K562 (cell line): ENCODE results near the gene IL12RB1. TPM values are rescaled to one million over a fixed set of nuclear protein-coding genes. Genes with fewer than 3 reads are reported as not detected.

Experiments used
- ATAC-seq: fragments of 200-7000 bp; cut with Tn5 transposase; 3 replicates; pipeline ENCODE4 v1.9.1; 2020; ENCODE audit warnings: moderate library complexity
- BruUV-seq: library from RNA; stranded (reverse); fragments of 400-500 nt; replicated peaks from 2 replicates; lab custom pipeline; 2021; lab: Mats Ljungman, UMichigan
- CTCF ChIA-PET: fragments of 300-600 bp; formaldehyde crosslinking; extraction: SDS; loops from one replicate; lab custom pipeline; 2021; ENCODE audit warnings: low intra/inter-chr PET ratio; lab: Yijun Ruan, JAX
- POLR2A ChIA-PET: fragments of 300-600, 350-650 bp; sonication (Branson Sonifier 250); formaldehyde crosslinking; extraction: SDS; loops from one replicate; lab custom pipeline; 2021; ENCODE audit warnings: antibody characterized with exemption, inconsistent platforms; lab: Yijun Ruan, JAX
- DNase-seq, 4 experiments: peaks; one replicate each; pipeline versions ENCODE4 v3.0.0 to v3.0.0-alpha.2; 2011 to 2018; ENCODE audit warnings: low spot score in 3 of 4, mixed read lengths in 3 of 4; ENCODE audit errors: extremely low read depth in 1 of 4
- FAIRE-seq: peaks from 2 replicates; lab custom pipeline; 2011; peaks lifted over from hg19 to GRCh38; lab: Jason Lieb, UNC
- H2AFZ ChIP-seq: 2 replicates; pipeline ENCODE4 v1.6.0; 2011; ENCODE audit warnings: low read depth, low read length, control low read depth, inconsistent platforms
- H3K27ac ChIP-seq: fragments of 200-600 bp; 3 replicates; pipeline ENCODE4 v1.8.0; 2011; ENCODE audit warnings: low read depth, mild to moderate bottlenecking, control low read depth, inconsistent platforms, low read length, moderate library complexity, mixed read lengths; ENCODE audit errors: extremely low read depth
- H3K27me3 ChIP-seq, 2 experiments: fragments of 300-600 bp in 1 of 2; 2 replicates in 1 of 2; 3 replicates in 1 of 2; pipeline versions ENCODE4 v1.6.0 to v1.8.0; 2011; ENCODE audit warnings: inconsistent platforms in 2 of 2, low read length in 2 of 2, mild to moderate bottlenecking in 1 of 2, mixed read lengths in 1 of 2, moderate library complexity in 1 of 2; ENCODE audit not compliant: control insufficient read depth in 2 of 2, insufficient read depth in 2 of 2
- H3K36me3 ChIP-seq: fragments of 300-600 bp; 3 replicates; pipeline ENCODE4 v1.8.0; 2011; ENCODE audit warnings: mild to moderate bottlenecking, low read length, inconsistent platforms; ENCODE audit not compliant: control insufficient read depth, insufficient read depth
- H3K4me1 ChIP-seq, 2 experiments: fragments of 200-600 bp in 1 of 2; replicated peaks in 1 of 2; 2 replicates in 1 of 2; 3 replicates in 1 of 2; pipeline versions ENCODE4 v1.5.1 to v1.8.0; 2011; ENCODE audit warnings: inconsistent platforms in 2 of 2, low read length in 2 of 2, mild to moderate bottlenecking in 1 of 2, mixed read lengths in 1 of 2, moderate library complexity in 1 of 2; ENCODE audit not compliant: control insufficient read depth in 2 of 2, insufficient read depth in 2 of 2
- H3K4me2 ChIP-seq: 2 replicates; pipeline ENCODE4 v1.6.1; 2011; ENCODE audit warnings: low read length, control low read depth, inconsistent platforms, mixed read lengths; ENCODE audit not compliant: insufficient read depth
- H3K4me3 ChIP-seq: fragments of 200-600 bp; sonication (generic), shearing (Covaris generic); 2 replicates; pipeline ENCODE4 v1.5.1; 2016; ENCODE audit warnings: control low read depth, inconsistent platforms
- H3K79me2 ChIP-seq: fragments of 200-600 bp; 3 replicates; pipeline ENCODE4 v1.8.0; 2011; ENCODE audit warnings: low read length, inconsistent platforms; ENCODE audit not compliant: control insufficient read depth, insufficient read depth
- H3K9ac ChIP-seq, 2 experiments: 2 replicates each; pipeline versions ENCODE4 v1.6.0 to v1.6.1; 2011; ENCODE audit warnings: low read depth in 2 of 2, low read length in 2 of 2, control low read depth in 1 of 2, inconsistent platforms in 1 of 2, mild to moderate bottlenecking in 1 of 2, mixed read lengths in 1 of 2; ENCODE audit not compliant: insufficient read depth in 1 of 2
- H3K9me1 ChIP-seq: one replicate; pipeline ENCODE4 v1.6.0; 2011; ENCODE audit warnings: inconsistent platforms, mild to moderate bottlenecking, low read length, moderate library complexity; ENCODE audit not compliant: control insufficient read depth, insufficient read depth
- H3K9me3 ChIP-seq: replicated peaks from 2 replicates; pipeline ENCODE4 v1.5.1; 2011; ENCODE audit warnings: low read depth, low read length, inconsistent platforms; ENCODE audit not compliant: control insufficient read depth, insufficient read depth
- H4K20me1 ChIP-seq: replicated peaks from 2 replicates; pipeline ENCODE4 v1.6.1; 2011; ENCODE audit warnings: low read length, inconsistent platforms, mixed read lengths; ENCODE audit not compliant: control insufficient read depth, insufficient read depth
- CC2D1A ChIP-seq: fragments of 450-650 bp; IDR thresholded peaks from 2 replicates; pipeline ENCODE4 v1.6.1; 2017; ENCODE audit warnings: mild to moderate bottlenecking
- DDX20 ChIP-seq: fragments of 450-650 bp; IDR thresholded peaks from 2 replicates; pipeline ENCODE4 v1.6.1; 2016; ENCODE audit warnings: missing genetic modification characterization, low read depth, mild to moderate bottlenecking, missing compliant biosample characterization, moderate library complexity
- L3MBTL2 ChIP-seq: fragments of 450-650 bp; IDR thresholded peaks from 2 replicates; pipeline ENCODE4 v1.6.1; 2016; ENCODE audit warnings: mild to moderate bottlenecking, moderate library complexity
- NCOA4 ChIP-seq: fragments of 450-650 bp; IDR thresholded peaks from 2 replicates; pipeline ENCODE4 v1.6.1; 2018; ENCODE audit warnings: mild to moderate bottlenecking; ENCODE audit not compliant: partially characterized antibody
- SNIP1 ChIP-seq: fragments of 450-650 bp; IDR thresholded peaks from 2 replicates; pipeline ENCODE4 v1.7.1; 2017; ENCODE audit warnings: low read depth, mild to moderate bottlenecking
- TAF7 ChIP-seq: fragments of 450-650 bp; IDR thresholded peaks from 2 replicates; pipeline ENCODE4 v1.6.1; 2016; ENCODE audit warnings: missing genetic modification characterization, missing compliant biosample characterization
- WGBS: fragments of 100-300 bp; shearing (Covaris generic); methylation state at CpG from one replicate; pipeline ENCODE4 v1.1.6; 2016; ENCODE audit warnings: low coverage, mixed read lengths; ENCODE audit not compliant: insufficient coverage; ENCODE audit errors: missing lambda C conversion rate; 5-methylcytosine and 5-hydroxymethylcytosine counted together
- in situ Hi-C: fragments of 300-500 bp; cut with MboI; formaldehyde crosslinking; loops from 4 replicates; pipeline ENCODE4 v1.15.0; 2018; ENCODE audit warnings: inconsistent platforms, mixed read lengths
- intact Hi-C: fragments of 100-400 bp; cut with micrococcal nuclease; formaldehyde crosslinking; loops from 2 replicates; pipeline ENCODE4 v1.14.2; 2022
- polyA plus RNA-seq, 8 experiments: library from polyadenylated mRNA; depleted of rRNA in 4 of 8; stranded (reverse) in 5 of 8; unstranded in 3 of 8; fragments of >200 nt; fragmentation: Nextera tagmentation in 2 of 8; fragmentation: Illumina TruSeq in 1 of 8; extraction: Ambion mirVana in 2 of 8; extraction: Trizol in 1 of 8; gene quantifications; 2 replicates each; pipeline versions ENCODE4 v1.2.1 to v1.2.3, GENCODE V29; 2011 to 2014; ENCODE audit warnings: inconsistent platforms in 1 of 8, missing spikeins in 1 of 8
- total RNA-seq, 7 experiments: library from RNA; depleted of rRNA in 6 of 7; stranded (reverse); fragments of >200 nt in 6 of 7; fragmentation: Illumina TruSeq in 2 of 7; extraction: Trizol in 2 of 7; gene quantifications; 2 replicates each; pipeline versions ENCODE4 v1.2.1 to v1.2.3, GENCODE V29; 2011 to 2021; ENCODE audit warnings: low replicate concordance in 1 of 7
- TF ChIP-seq, protein P1 (sequence below), 2 experiments: fragments of 150-350 bp in 1 of 2; IDR thresholded peaks; 2 replicates each; pipeline ENCODE4 v1.6.1; 2012 to 2016; ENCODE audit warnings: low read depth in 2 of 2, low read length in 2 of 2, mild to moderate bottlenecking in 1 of 2, moderate library complexity in 1 of 2
- TF ChIP-seq, protein P2 (sequence below): sonication (generic); formaldehyde crosslinking; IDR thresholded peaks from 2 replicates; pipeline ENCODE4 v1.8.1; 2023; ENCODE audit warnings: mild to moderate bottlenecking, missing genetic modification reagents
- TF ChIP-seq, protein P3 (sequence below): sonication (generic); formaldehyde crosslinking; IDR thresholded peaks from 2 replicates; pipeline ENCODE4 v1.8.0; 2022; ENCODE audit warnings: missing genetic modification reagents, mild to moderate bottlenecking, moderate library complexity, borderline replicate concordance
- TF ChIP-seq, protein P4 (sequence below): fragments of 200-800 bp; sonication (Bioruptor generic); IDR thresholded peaks from 2 replicates; pipeline ENCODE4 v1.6.1; 2017; ENCODE audit warnings: missing genetic modification characterization, missing compliant biosample characterization
- TF ChIP-seq, protein P5 (sequence below): fragments of 450-650 bp; IDR thresholded peaks from 2 replicates; pipeline ENCODE4 v1.7.0; 2016; ENCODE audit warnings: borderline replicate concordance

Gene IL12RB1
- total and polyA plus RNA-seq, 9 of the 15 experiments (the other 6 are each of a cell fraction or from before 2014, with no cell fraction given): 0.04 to 0.07 (median 0.06) TPM; not detected in 5

DNA sequence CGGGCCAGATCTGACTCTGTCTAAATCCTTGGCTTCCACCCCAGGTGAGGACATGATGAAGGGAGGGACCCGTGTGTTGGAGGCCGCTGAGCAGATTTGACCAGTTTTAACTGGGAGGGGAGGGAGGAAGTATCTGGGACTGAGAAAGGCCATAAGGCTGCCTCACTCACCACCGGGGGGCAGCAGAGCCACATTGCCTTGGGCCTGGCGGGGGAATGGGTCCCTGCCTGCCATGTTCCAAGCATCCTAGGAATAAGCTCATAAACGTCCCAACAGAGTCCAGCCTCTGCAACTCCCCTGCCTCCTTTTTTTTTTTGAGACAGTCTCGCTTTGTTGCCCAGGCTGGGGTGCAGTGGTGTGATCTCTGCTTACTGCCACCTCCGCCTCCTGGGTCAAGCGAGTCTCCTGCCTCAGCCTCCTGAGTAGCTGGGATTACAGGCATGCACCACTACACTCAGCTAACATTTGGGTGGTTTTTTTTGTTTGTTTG lies 26.3 kb upstream of the IL12RB1 start:
- intact Hi-C loops: loop anchor here (1.0 to 10.0 kb wide), 5 partner anchors 45 to 212 kb away; partner anchors contain the start of genes ARRDC2 and LSM4
- no peak overlapping the region for H2AFZ ChIP-seq
- DNase-seq: peak; percentile 74 to 91 (median 78)
- ATAC-seq: peak; percentile 83
- in situ Hi-C loops: no loop called here
- CTCF ChIA-PET: interaction anchor here (0.7 to 3.3 kb wide), 5 partner anchors 14 to 139 kb away, joined by 3 to 13 read pairs (median 10); no protein-coding TSS in a partner anchor
- peaks cover 18 to 32% of the 10 kb centered on the region in 2 experiments for H3K4me1 ChIP-seq
- no peaks in the 10 kb centered on the region for H3K9me1 ChIP-seq
- no peak overlapping the region for H3K9ac ChIP-seq
- no peaks in the 10 kb centered on the region for H3K27me3 ChIP-seq
- H3K4me2 ChIP-seq: no peak overlapping the region
- H3K79me2 ChIP-seq: no peaks in the 10 kb centered on the region
- no peaks in the 10 kb centered on the region for H3K9me3 ChIP-seq
- H3K27ac ChIP-seq: no peak overlapping the region
- WGBS: 26% methylated on average over 8 of the region's 9 CpGs
- peaks cover 9% of the 10 kb centered on the region; the same call in 1 of the 3 replicates for H3K36me3 ChIP-seq
- FAIRE-seq: peak; percentile 96
- no peaks in the 10 kb centered on the region for H4K20me1 ChIP-seq
- POLR2A ChIA-PET: interaction anchor here (0.6 to 1.0 kb wide), 5 partner anchors 11 to 58 kb away, joined by 3 read pairs; partner anchors contain the start of gene IL12RB1
- no TSS peak for BruUV-seq
- no peak overlapping the region for H3K4me3 ChIP-seq
- TF ChIP-seq, protein P1, sequence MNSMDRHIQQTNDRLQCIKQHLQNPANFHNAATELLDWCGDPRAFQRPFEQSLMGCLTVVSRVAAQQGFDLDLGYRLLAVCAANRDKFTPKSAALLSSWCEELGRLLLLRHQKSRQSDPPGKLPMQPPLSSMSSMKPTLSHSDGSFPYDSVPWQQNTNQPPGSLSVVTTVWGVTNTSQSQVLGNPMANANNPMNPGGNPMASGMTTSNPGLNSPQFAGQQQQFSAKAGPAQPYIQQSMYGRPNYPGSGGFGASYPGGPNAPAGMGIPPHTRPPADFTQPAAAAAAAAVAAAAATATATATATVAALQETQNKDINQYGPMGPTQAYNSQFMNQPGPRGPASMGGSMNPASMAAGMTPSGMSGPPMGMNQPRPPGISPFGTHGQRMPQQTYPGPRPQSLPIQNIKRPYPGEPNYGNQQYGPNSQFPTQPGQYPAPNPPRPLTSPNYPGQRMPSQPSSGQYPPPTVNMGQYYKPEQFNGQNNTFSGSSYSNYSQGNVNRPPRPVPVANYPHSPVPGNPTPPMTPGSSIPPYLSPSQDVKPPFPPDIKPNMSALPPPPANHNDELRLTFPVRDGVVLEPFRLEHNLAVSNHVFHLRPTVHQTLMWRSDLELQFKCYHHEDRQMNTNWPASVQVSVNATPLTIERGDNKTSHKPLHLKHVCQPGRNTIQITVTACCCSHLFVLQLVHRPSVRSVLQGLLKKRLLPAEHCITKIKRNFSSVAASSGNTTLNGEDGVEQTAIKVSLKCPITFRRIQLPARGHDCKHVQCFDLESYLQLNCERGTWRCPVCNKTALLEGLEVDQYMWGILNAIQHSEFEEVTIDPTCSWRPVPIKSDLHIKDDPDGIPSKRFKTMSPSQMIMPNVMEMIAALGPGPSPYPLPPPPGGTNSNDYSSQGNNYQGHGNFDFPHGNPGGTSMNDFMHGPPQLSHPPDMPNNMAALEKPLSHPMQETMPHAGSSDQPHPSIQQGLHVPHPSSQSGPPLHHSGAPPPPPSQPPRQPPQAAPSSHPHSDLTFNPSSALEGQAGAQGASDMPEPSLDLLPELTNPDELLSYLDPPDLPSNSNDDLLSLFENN (IDR thresholded peaks at IDR 0.05; ENCODE audit: low read depth in 2 of 2, low read length in 2 of 2): 0 out of 4 replicates have a peak, but pooled peaks of 1 of the 2 experiments have one; percentile 26
- TF ChIP-seq, protein P2, sequence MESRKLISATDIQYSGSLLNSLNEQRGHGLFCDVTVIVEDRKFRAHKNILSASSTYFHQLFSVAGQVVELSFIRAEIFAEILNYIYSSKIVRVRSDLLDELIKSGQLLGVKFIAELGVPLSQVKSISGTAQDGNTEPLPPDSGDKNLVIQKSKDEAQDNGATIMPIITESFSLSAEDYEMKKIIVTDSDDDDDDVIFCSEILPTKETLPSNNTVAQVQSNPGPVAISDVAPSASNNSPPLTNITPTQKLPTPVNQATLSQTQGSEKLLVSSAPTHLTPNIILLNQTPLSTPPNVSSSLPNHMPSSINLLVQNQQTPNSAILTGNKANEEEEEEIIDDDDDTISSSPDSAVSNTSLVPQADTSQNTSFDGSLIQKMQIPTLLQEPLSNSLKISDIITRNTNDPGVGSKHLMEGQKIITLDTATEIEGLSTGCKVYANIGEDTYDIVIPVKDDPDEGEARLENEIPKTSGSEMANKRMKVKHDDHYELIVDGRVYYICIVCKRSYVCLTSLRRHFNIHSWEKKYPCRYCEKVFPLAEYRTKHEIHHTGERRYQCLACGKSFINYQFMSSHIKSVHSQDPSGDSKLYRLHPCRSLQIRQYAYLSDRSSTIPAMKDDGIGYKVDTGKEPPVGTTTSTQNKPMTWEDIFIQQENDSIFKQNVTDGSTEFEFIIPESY (CRISPR knock-in tag): peak; percentile 33; the same call in 1 of the 2 replicates
- no peak for TF ChIP-seq SNIP1
- TF ChIP-seq NCOA4: no peak
- TF ChIP-seq, protein P3, sequence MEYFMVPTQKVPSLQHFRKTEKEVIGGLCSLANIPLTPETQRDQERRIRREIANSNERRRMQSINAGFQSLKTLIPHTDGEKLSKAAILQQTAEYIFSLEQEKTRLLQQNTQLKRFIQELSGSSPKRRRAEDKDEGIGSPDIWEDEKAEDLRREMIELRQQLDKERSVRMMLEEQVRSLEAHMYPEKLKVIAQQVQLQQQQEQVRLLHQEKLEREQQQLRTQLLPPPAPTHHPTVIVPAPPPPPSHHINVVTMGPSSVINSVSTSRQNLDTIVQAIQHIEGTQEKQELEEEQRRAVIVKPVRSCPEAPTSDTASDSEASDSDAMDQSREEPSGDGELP (CRISPR knock-in tag): peak; percentile 54; the same call in 1 of the 2 replicates
- 0 out of 2 replicates have a peak, but pooled peaks have one; percentile 20 for TF ChIP-seq L3MBTL2
- TF ChIP-seq TAF7 (tag): no peak
- TF ChIP-seq DDX20 (tag): no peak
- peak; percentile 70 for TF ChIP-seq CC2D1A
- TF ChIP-seq, protein P4, sequence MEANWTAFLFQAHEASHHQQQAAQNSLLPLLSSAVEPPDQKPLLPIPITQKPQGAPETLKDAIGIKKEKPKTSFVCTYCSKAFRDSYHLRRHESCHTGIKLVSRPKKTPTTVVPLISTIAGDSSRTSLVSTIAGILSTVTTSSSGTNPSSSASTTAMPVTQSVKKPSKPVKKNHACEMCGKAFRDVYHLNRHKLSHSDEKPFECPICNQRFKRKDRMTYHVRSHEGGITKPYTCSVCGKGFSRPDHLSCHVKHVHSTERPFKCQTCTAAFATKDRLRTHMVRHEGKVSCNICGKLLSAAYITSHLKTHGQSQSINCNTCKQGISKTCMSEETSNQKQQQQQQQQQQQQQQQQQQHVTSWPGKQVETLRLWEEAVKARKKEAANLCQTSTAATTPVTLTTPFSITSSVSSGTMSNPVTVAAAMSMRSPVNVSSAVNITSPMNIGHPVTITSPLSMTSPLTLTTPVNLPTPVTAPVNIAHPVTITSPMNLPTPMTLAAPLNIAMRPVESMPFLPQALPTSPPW (CRISPR knock-in tag): peak; percentile 67
- TF ChIP-seq, protein P5, sequence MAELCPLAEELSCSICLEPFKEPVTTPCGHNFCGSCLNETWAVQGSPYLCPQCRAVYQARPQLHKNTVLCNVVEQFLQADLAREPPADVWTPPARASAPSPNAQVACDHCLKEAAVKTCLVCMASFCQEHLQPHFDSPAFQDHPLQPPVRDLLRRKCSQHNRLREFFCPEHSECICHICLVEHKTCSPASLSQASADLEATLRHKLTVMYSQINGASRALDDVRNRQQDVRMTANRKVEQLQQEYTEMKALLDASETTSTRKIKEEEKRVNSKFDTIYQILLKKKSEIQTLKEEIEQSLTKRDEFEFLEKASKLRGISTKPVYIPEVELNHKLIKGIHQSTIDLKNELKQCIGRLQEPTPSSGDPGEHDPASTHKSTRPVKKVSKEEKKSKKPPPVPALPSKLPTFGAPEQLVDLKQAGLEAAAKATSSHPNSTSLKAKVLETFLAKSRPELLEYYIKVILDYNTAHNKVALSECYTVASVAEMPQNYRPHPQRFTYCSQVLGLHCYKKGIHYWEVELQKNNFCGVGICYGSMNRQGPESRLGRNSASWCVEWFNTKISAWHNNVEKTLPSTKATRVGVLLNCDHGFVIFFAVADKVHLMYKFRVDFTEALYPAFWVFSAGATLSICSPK: no peak
